ENCODE measurements around the gene CRELD2. TPM values are rescaled to one million over a fixed set of nuclear protein-coding genes. Genes with fewer than 3 reads are reported as not detected.
A peak's percentile ranks its signal among the peaks of the same experiment; 100 is the strongest.

The CRELD2 gene
- total and polyA plus RNA-seq, 2 of the 13 experiments (the other 11 are each of a cell fraction or from before 2014, with no cell fraction given): 17.2 to 44.7 TPM

- no peak for TF ChIP-seq CENPT (CRISPR knock-in tag; IDR thresholded peaks at IDR 0.05; ENCODE audit: low read depth)
- TF ChIP-seq KLF12 (CRISPR knock-in tag; IDR thresholded peaks at IDR 0.05; ENCODE audit: borderline replicate concordance): peak; percentile 58; the same call in 1 of the 2 replicates
- no peak for TF ChIP-seq PTBP1 (IDR thresholded peaks at IDR 0.05; ENCODE audit: low read depth, low read length, poor library complexity, severe bottlenecking)
- TF ChIP-seq ZMYM2 (CRISPR knock-in tag; IDR thresholded peaks at IDR 0.05): no peak
- TF ChIP-seq, protein P1, sequence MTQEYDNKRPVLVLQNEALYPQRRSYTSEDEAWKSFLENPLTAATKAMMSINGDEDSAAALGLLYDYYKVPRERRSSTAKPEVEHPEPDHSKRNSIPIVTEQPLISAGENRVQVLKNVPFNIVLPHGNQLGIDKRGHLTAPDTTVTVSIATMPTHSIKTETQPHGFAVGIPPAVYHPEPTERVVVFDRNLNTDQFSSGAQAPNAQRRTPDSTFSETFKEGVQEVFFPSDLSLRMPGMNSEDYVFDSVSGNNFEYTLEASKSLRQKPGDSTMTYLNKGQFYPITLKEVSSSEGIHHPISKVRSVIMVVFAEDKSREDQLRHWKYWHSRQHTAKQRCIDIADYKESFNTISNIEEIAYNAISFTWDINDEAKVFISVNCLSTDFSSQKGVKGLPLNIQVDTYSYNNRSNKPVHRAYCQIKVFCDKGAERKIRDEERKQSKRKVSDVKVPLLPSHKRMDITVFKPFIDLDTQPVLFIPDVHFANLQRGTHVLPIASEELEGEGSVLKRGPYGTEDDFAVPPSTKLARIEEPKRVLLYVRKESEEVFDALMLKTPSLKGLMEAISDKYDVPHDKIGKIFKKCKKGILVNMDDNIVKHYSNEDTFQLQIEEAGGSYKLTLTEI (CRISPR knock-in tag; conservative IDR thresholded peaks at IDR 0.05): no peak
- no peak for TF ChIP-seq IKZF4 (CRISPR knock-in tag; IDR thresholded peaks at IDR 0.05; ENCODE audit: borderline replicate concordance, low read depth, not compliant biosample characterization)
- no peak for TF ChIP-seq KDM5A (IDR thresholded peaks at IDR 0.05; ENCODE audit: borderline replicate concordance, low read length)
- no peak; the same call in 1 of the 2 replicates for TF ChIP-seq IRF9 (CRISPR knock-in tag; IDR thresholded peaks at IDR 0.05; ENCODE audit: borderline replicate concordance)
- no peak for TF ChIP-seq ZNF552 (CRISPR knock-in tag; IDR thresholded peaks at IDR 0.05; ENCODE audit: borderline replicate concordance)
- TF ChIP-seq, protein P2, sequence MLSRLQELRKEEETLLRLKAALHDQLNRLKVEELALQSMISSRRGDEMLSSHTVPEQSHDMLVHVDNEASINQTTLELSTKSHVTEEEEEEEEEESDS (CRISPR knock-in tag; IDR thresholded peaks at IDR 0.05; ENCODE audit: borderline replicate concordance): no peak
- peak; percentile 84 for TF ChIP-seq MAZ (IDR thresholded peaks at IDR 0.05; ENCODE audit: borderline replicate concordance, low read depth, low read length)
- TF ChIP-seq MAZ (CRISPR knock-in tag; IDR thresholded peaks at IDR 0.05; ENCODE audit: low read depth): peak; percentile 94
- no peak for TF ChIP-seq ZNF17 (CRISPR knock-in tag; IDR thresholded peaks at IDR 0.05)
- peak; percentile 94 for TF ChIP-seq MLX (CRISPR knock-in tag; IDR thresholded peaks at IDR 0.05)
- TF ChIP-seq ZFYVE20 (CRISPR knock-in tag; IDR thresholded peaks at IDR 0.05; ENCODE audit: borderline replicate concordance, low read depth): peak; percentile 69; the same call in 1 of the 2 replicates
- TF ChIP-seq, protein P3, sequence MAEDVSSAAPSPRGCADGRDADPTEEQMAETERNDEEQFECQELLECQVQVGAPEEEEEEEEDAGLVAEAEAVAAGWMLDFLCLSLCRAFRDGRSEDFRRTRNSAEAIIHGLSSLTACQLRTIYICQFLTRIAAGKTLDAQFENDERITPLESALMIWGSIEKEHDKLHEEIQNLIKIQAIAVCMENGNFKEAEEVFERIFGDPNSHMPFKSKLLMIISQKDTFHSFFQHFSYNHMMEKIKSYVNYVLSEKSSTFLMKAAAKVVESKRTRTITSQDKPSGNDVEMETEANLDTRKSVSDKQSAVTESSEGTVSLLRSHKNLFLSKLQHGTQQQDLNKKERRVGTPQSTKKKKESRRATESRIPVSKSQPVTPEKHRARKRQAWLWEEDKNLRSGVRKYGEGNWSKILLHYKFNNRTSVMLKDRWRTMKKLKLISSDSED (CRISPR knock-in tag; IDR thresholded peaks at IDR 0.05): no peak
- TF ChIP-seq ZIK1 (CRISPR knock-in tag; IDR thresholded peaks at IDR 0.05; ENCODE audit: borderline replicate concordance, low read depth): peak; percentile 85
- TF ChIP-seq ZSCAN5A (CRISPR knock-in tag; IDR thresholded peaks at IDR 0.05; ENCODE audit: borderline replicate concordance): no peak
- 0 out of 2 replicates have a peak, but pooled peaks have one; percentile 19 for TF ChIP-seq HMG20B (CRISPR knock-in tag; conservative IDR thresholded peaks at IDR 0.05)
- peak; percentile 74; the same call in 1 of the 2 replicates for TF ChIP-seq ZBTB26 (CRISPR knock-in tag; IDR thresholded peaks at IDR 0.05; ENCODE audit: borderline replicate concordance)
Measured at GRCh38 chr22:49970528-49971231, 52.2 kb downstream of the CRELD2 start (continued).

Data from HepG2 (cell line).